WTC11 (cell line): Measurements from ENCODE around the gene CREB3L4. TPM values are rescaled to one million over a fixed set of nuclear protein-coding genes. Genes with fewer than 3 reads are reported as not detected.

Source experiments
- ATAC-seq: fragments of 200-7000 bp; cut with Tn5 transposase; 2 replicates; pipeline ENCODE4 v1.10.0; 2021; ENCODE audit warnings: mild to moderate bottlenecking, moderate library complexity
- CTCF ChIA-PET: fragments of 300-600 bp; sonication (Branson Sonifier 250); formaldehyde crosslinking; loops from one replicate; lab custom pipeline; 2021; ENCODE audit warnings: antibody characterized with exemption; lab: Charles Lee
- POLR2A ChIA-PET: fragments of 350-600 bp; sonication (Branson Sonifier 250); formaldehyde crosslinking; loops from one replicate; lab custom pipeline; 2021; ENCODE audit warnings: antibody characterized with exemption; lab: Charles Lee
- DNase-seq: peaks from one replicate; pipeline ENCODE4 v3.0.0; 2021; ENCODE audit warnings: low spot score
- H3K27ac Mint-ChIP-seq: 2 replicates; pipeline ENCODE4 v1.8.0; 2021; ENCODE audit warnings: mixed read lengths
- H3K27me3 Mint-ChIP-seq: 2 replicates; pipeline ENCODE4 v1.8.0; 2021; ENCODE audit warnings: low read depth, mild to moderate bottlenecking, moderate library complexity, mixed read lengths
- H3K36me3 Mint-ChIP-seq: 2 replicates; pipeline ENCODE4 v1.8.0; 2021; ENCODE audit warnings: mixed read lengths
- H3K4me1 Mint-ChIP-seq: 2 replicates; pipeline ENCODE4 v1.8.0; 2022; ENCODE audit warnings: mixed read lengths
- H3K4me3 Mint-ChIP-seq: 2 replicates; pipeline ENCODE4 v1.8.0; 2021; ENCODE audit warnings: mild to moderate bottlenecking, moderate library complexity, mixed read lengths
- H3K9me3 Mint-ChIP-seq: 2 replicates; pipeline ENCODE4 v1.8.0; 2021; ENCODE audit warnings: mixed read lengths
- ELF4 ChIP-seq: sonication (generic); formaldehyde crosslinking; IDR thresholded peaks from 2 replicates; pipeline ENCODE4 v1.8.1; 2022; ENCODE audit warnings: low read depth, mild to moderate bottlenecking, moderate library complexity, missing genetic modification reagents
- ETV6 ChIP-seq: sonication (generic); formaldehyde crosslinking; IDR thresholded peaks from 2 replicates; pipeline ENCODE4 v1.8.1; 2022; ENCODE audit warnings: mild to moderate bottlenecking, missing genetic modification reagents
- HMGA2 ChIP-seq: fragments of 250-450 bp; sonication (Bioruptor Pico); IDR thresholded peaks from 2 replicates; pipeline ENCODE4 v1.4.0; 2021; ENCODE audit warnings: mild to moderate bottlenecking, moderate library complexity
- JAZF1 ChIP-seq: fragments of 250-450 bp; sonication (Bioruptor Pico); IDR thresholded peaks from 2 replicates; pipeline ENCODE4 v1.9.0; 2021; ENCODE audit warnings: moderate library complexity, mild to moderate bottlenecking, inconsistent platforms
- NFE2L1 ChIP-seq: sonication (generic); formaldehyde crosslinking; IDR thresholded peaks from 2 replicates; pipeline ENCODE4 v1.8.1; 2023; ENCODE audit warnings: missing genetic modification reagents
- RELA ChIP-seq: sonication (generic); formaldehyde crosslinking; IDR thresholded peaks from 2 replicates; pipeline ENCODE4 v1.8.1; 2022; ENCODE audit warnings: missing genetic modification reagents, mild to moderate bottlenecking, borderline replicate concordance
- RORB ChIP-seq: fragments of 250-450 bp; sonication (Bioruptor Pico); IDR thresholded peaks from 2 replicates; pipeline ENCODE4 v1.9.0; 2021; ENCODE audit warnings: mild to moderate bottlenecking
- SMAD3 ChIP-seq: sonication (generic); formaldehyde crosslinking; IDR thresholded peaks from 2 replicates; pipeline ENCODE4 v1.8.0; 2022; ENCODE audit warnings: missing genetic modification reagents, mild to moderate bottlenecking, borderline replicate concordance
- TCF7 ChIP-seq: sonication (generic); formaldehyde crosslinking; IDR thresholded peaks from 2 replicates; pipeline ENCODE4 v1.8.0; 2022; ENCODE audit warnings: mild to moderate bottlenecking, low read depth, missing genetic modification reagents, moderate library complexity
- TEAD1 ChIP-seq: sonication (generic); formaldehyde crosslinking; IDR thresholded peaks from 2 replicates; pipeline ENCODE4 v1.8.0; 2022; ENCODE audit warnings: mild to moderate bottlenecking, missing genetic modification reagents
- TEAD4 ChIP-seq: sonication (generic); formaldehyde crosslinking; IDR thresholded peaks from 2 replicates; pipeline ENCODE4 v1.8.0; 2022; ENCODE audit warnings: mild to moderate bottlenecking, missing genetic modification reagents
- ZNF121 ChIP-seq: sonication (generic); formaldehyde crosslinking; IDR thresholded peaks from 2 replicates; pipeline ENCODE4 v1.8.0; 2023; ENCODE audit warnings: missing genetic modification reagents
- total RNA-seq: library from RNA; stranded (reverse); gene quantifications from 3 replicates; pipeline ENCODE4 v1.2.3, GENCODE V29; 2021
- TF ChIP-seq, protein P1 (sequence below): fragments of 250-450 bp; sonication (Bioruptor Pico); IDR thresholded peaks from 2 replicates; pipeline ENCODE4 v1.9.0; 2021; ENCODE audit warnings: mild to moderate bottlenecking, borderline replicate concordance
- TF ChIP-seq, protein P2 (sequence below): sonication (generic); formaldehyde crosslinking; IDR thresholded peaks from 2 replicates; pipeline ENCODE4 v1.8.1; 2023; ENCODE audit warnings: mild to moderate bottlenecking, missing genetic modification reagents, moderate library complexity
- TF ChIP-seq, protein P3 (sequence below): sonication (generic); formaldehyde crosslinking; IDR thresholded peaks from 2 replicates; pipeline ENCODE4 v1.8.0; 2022; ENCODE audit warnings: mild to moderate bottlenecking, missing genetic modification reagents
- TF ChIP-seq, protein P4 (sequence below): sonication (generic); formaldehyde crosslinking; IDR thresholded peaks from 2 replicates; pipeline ENCODE4 v1.8.1; 2023; ENCODE audit warnings: mild to moderate bottlenecking, missing genetic modification reagents, moderate library complexity
- TF ChIP-seq, protein P5 (sequence below): sonication (generic); formaldehyde crosslinking; conservative IDR thresholded peaks from 2 replicates; pipeline ENCODE4 v1.8.1; 2023; ENCODE audit warnings: mild to moderate bottlenecking, low read depth, missing genetic modification reagents, moderate library complexity
- TF ChIP-seq, protein P6 (sequence below): fragments of 250-450 bp; sonication (Bioruptor Pico); IDR thresholded peaks from 2 replicates; pipeline ENCODE4 v1.9.0; 2021; ENCODE audit warnings: moderate library complexity, mild to moderate bottlenecking, inconsistent platforms, borderline replicate concordance
- TF ChIP-seq, protein P7 (sequence below): sonication (generic); formaldehyde crosslinking; IDR thresholded peaks from 2 replicates; pipeline ENCODE4 v1.8.1; 2023; ENCODE audit warnings: mild to moderate bottlenecking, missing genetic modification reagents, borderline replicate concordance
- TF ChIP-seq, protein P8 (sequence below): fragments of 250-450 bp; sonication (Bioruptor Pico); IDR thresholded peaks from 2 replicates; pipeline ENCODE4 v1.9.0; 2021; ENCODE audit warnings: mild to moderate bottlenecking

CREB3L4 gene
- total RNA-seq, 1 experiment from 2014 or later = 33.1 TPM

DNA sequence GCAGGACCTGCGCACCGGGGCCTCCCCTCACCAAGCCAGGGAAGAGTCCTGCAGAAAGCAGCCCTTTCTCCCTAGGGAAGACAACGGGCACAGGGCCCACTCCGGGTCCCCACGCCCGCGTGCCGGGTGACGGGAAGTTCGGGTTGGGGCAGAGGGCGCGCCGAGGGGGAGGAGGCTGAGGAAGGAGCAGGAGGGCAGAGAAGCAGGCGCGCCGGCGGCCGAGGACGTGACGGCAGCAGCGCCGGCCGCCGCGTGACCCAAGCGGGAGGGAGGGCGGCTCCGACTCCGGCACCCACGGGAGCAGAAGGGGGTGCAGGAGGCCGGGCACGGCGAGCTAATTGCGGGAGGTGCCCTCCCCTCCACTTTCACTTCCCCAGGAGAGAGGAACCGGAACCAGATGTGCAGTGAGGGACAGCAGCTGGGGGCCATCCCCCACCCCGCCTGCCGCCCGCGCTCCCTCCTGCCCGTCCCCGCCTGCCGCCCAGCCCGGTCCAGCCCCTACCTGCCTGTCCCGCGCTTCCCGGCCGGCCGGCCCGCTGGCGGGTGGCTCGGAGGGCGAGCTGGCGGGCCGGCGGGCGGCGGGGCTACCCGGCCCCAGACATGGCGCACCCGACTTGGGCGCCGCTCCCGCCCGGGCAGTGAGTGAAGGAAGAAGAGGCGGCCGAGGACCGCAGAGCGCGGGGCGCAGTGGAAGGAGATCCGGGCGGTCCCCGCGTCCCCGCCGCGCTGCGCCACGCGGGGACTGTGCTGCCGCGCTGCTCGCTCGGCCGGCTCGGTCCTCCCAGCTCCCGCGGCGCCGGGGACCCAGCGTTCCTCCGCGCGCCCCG, 21.7 kb upstream of the CREB3L4 start:
- POLR2A ChIA-PET = interaction anchor here (0.5 to 2.3 kb wide), 14 partner anchors 8 to 48 kb away, joined by 3 to 21 read pairs (median 4); partner anchors contain the start of genes CREB3L4, CRTC2, GATAD2B and RAB13
- TF ChIP-seq JAZF1 (CRISPR knock-in tag) (no peak), ZNF121 (CRISPR knock-in tag) (no peak), RELA (CRISPR knock-in tag) (no peak), TEAD4 (CRISPR knock-in tag) (no peak), HMGA2 (CRISPR knock-in tag) (no peak), RORB (CRISPR knock-in tag) (no peak), TCF7 (no peak; the same call in 1 of the 2 replicates), ELF4 (CRISPR knock-in tag) (no peak), ETV6 (CRISPR knock-in tag) (no peak), NFE2L1 (CRISPR knock-in tag) (no peak), SMAD3 (CRISPR knock-in tag) (no peak), TEAD1 (CRISPR knock-in tag) (no peak; the same call in 1 of the 2 replicates)
- TF ChIP-seq, protein P1, sequence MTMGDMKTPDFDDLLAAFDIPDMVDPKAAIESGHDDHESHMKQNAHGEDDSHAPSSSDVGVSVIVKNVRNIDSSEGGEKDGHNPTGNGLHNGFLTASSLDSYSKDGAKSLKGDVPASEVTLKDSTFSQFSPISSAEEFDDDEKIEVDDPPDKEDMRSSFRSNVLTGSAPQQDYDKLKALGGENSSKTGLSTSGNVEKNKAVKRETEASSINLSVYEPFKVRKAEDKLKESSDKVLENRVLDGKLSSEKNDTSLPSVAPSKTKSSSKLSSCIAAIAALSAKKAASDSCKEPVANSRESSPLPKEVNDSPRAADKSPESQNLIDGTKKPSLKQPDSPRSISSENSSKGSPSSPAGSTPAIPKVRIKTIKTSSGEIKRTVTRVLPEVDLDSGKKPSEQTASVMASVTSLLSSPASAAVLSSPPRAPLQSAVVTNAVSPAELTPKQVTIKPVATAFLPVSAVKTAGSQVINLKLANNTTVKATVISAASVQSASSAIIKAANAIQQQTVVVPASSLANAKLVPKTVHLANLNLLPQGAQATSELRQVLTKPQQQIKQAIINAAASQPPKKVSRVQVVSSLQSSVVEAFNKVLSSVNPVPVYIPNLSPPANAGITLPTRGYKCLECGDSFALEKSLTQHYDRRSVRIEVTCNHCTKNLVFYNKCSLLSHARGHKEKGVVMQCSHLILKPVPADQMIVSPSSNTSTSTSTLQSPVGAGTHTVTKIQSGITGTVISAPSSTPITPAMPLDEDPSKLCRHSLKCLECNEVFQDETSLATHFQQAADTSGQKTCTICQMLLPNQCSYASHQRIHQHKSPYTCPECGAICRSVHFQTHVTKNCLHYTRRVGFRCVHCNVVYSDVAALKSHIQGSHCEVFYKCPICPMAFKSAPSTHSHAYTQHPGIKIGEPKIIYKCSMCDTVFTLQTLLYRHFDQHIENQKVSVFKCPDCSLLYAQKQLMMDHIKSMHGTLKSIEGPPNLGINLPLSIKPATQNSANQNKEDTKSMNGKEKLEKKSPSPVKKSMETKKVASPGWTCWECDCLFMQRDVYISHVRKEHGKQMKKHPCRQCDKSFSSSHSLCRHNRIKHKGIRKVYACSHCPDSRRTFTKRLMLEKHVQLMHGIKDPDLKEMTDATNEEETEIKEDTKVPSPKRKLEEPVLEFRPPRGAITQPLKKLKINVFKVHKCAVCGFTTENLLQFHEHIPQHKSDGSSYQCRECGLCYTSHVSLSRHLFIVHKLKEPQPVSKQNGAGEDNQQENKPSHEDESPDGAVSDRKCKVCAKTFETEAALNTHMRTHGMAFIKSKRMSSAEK (CRISPR knock-in tag) = no peak
- TF ChIP-seq, protein P2, sequence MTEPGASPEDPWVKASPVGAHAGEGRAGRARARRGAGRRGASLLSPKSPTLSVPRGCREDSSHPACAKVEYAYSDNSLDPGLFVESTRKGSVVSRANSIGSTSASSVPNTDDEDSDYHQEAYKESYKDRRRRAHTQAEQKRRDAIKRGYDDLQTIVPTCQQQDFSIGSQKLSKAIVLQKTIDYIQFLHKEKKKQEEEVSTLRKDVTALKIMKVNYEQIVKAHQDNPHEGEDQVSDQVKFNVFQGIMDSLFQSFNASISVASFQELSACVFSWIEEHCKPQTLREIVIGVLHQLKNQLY (CRISPR knock-in tag) = no peak
- TF ChIP-seq, protein P3, sequence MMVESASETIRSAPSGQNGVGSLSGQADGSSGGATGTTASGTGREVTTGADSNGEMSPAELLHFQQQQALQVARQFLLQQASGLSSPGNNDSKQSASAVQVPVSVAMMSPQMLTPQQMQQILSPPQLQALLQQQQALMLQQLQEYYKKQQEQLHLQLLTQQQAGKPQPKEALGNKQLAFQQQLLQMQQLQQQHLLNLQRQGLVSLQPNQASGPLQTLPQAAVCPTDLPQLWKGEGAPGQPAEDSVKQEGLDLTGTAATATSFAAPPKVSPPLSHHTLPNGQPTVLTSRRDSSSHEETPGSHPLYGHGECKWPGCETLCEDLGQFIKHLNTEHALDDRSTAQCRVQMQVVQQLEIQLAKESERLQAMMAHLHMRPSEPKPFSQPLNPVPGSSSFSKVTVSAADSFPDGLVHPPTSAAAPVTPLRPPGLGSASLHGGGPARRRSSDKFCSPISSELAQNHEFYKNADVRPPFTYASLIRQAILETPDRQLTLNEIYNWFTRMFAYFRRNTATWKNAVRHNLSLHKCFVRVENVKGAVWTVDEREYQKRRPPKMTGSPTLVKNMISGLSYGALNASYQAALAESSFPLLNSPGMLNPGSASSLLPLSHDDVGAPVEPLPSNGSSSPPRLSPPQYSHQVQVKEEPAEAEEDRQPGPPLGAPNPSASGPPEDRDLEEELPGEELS = 0 out of 2 replicates have a peak, but pooled peaks have one; percentile 25
- TF ChIP-seq, protein P4, sequence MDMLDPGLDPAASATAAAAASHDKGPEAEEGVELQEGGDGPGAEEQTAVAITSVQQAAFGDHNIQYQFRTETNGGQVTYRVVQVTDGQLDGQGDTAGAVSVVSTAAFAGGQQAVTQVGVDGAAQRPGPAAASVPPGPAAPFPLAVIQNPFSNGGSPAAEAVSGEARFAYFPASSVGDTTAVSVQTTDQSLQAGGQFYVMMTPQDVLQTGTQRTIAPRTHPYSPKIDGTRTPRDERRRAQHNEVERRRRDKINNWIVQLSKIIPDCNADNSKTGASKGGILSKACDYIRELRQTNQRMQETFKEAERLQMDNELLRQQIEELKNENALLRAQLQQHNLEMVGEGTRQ = peak; percentile 67
- TF ChIP-seq, protein P5, sequence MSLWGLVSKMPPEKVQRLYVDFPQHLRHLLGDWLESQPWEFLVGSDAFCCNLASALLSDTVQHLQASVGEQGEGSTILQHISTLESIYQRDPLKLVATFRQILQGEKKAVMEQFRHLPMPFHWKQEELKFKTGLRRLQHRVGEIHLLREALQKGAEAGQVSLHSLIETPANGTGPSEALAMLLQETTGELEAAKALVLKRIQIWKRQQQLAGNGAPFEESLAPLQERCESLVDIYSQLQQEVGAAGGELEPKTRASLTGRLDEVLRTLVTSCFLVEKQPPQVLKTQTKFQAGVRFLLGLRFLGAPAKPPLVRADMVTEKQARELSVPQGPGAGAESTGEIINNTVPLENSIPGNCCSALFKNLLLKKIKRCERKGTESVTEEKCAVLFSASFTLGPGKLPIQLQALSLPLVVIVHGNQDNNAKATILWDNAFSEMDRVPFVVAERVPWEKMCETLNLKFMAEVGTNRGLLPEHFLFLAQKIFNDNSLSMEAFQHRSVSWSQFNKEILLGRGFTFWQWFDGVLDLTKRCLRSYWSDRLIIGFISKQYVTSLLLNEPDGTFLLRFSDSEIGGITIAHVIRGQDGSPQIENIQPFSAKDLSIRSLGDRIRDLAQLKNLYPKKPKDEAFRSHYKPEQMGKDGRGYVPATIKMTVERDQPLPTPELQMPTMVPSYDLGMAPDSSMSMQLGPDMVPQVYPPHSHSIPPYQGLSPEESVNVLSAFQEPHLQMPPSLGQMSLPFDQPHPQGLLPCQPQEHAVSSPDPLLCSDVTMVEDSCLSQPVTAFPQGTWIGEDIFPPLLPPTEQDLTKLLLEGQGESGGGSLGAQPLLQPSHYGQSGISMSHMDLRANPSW (CRISPR knock-in tag) = no peak
- TF ChIP-seq, protein P6, sequence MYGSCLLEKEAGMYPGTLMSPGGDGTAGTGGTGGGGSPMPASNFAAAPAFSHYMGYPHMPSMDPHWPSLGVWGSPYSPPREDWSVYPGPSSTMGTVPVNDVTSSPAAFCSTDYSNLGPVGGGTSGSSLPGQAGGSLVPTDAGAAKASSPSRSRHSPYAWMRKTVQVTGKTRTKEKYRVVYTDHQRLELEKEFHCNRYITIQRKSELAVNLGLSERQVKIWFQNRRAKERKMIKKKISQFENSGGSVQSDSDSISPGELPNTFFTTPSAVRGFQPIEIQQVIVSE (CRISPR knock-in tag) = no peak
- TF ChIP-seq, protein P7, sequence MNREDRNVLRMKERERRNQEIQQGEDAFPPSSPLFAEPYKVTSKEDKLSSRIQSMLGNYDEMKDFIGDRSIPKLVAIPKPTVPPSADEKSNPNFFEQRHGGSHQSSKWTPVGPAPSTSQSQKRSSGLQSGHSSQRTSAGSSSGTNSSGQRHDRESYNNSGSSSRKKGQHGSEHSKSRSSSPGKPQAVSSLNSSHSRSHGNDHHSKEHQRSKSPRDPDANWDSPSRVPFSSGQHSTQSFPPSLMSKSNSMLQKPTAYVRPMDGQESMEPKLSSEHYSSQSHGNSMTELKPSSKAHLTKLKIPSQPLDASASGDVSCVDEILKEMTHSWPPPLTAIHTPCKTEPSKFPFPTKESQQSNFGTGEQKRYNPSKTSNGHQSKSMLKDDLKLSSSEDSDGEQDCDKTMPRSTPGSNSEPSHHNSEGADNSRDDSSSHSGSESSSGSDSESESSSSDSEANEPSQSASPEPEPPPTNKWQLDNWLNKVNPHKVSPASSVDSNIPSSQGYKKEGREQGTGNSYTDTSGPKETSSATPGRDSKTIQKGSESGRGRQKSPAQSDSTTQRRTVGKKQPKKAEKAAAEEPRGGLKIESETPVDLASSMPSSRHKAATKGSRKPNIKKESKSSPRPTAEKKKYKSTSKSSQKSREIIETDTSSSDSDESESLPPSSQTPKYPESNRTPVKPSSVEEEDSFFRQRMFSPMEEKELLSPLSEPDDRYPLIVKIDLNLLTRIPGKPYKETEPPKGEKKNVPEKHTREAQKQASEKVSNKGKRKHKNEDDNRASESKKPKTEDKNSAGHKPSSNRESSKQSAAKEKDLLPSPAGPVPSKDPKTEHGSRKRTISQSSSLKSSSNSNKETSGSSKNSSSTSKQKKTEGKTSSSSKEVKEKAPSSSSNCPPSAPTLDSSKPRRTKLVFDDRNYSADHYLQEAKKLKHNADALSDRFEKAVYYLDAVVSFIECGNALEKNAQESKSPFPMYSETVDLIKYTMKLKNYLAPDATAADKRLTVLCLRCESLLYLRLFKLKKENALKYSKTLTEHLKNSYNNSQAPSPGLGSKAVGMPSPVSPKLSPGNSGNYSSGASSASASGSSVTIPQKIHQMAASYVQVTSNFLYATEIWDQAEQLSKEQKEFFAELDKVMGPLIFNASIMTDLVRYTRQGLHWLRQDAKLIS (CRISPR knock-in tag) = 0 out of 2 replicates have a peak, but pooled peaks have one; percentile 57
- TF ChIP-seq, protein P8, sequence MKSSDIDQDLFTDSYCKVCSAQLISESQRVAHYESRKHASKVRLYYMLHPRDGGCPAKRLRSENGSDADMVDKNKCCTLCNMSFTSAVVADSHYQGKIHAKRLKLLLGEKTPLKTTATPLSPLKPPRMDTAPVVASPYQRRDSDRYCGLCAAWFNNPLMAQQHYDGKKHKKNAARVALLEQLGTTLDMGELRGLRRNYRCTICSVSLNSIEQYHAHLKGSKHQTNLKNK (CRISPR knock-in tag) = no peak

More for the DNA sequence above, 21.7 kb upstream of the CREB3L4 start:
- Mint-ChIP-seq H3K27me3 (no peaks in the 10 kb centered on the region), H3K27ac (no peak overlapping the region), H3K4me3 (peak overlapping the region; percentile 81), H3K9me3 (no peaks in the 10 kb centered on the region), H3K36me3 (peaks cover 25% of the 10 kb centered on the region), H3K4me1 (peaks cover 13% of the 10 kb centered on the region)
- DNase-seq (peak; percentile 54), ATAC-seq (peak; percentile 31)
- CTCF ChIA-PET = interaction anchor here (0.7 to 2.8 kb wide), 31 partner anchors 9 to 469 kb away, joined by 3 to 27 read pairs (median 4); partner anchors contain the start of genes CHTOP, CREB3L4, CRTC2 and GATAD2B
